Astrocyte of the spinal cord (primary cell): ENCODE data around the gene OCRL.

Experiments used
- DNase-seq: peaks from one replicate; pipeline ENCODE4 v3.0.0; 2011; ENCODE audit warnings: low read depth, low spot score
- H3K4me3 ChIP-seq: 2 replicates; pipeline ENCODE4 v1.5.1; 2011; ENCODE audit warnings: low read depth, mild to moderate bottlenecking, low read length, moderate library complexity
- CTCF ChIP-seq: IDR thresholded peaks from 2 replicates; pipeline ENCODE4 v1.5.1; 2012; ENCODE audit warnings: low read depth, mild to moderate bottlenecking, low read length, inconsistent platforms
- in situ Hi-C: cut with HindIII; loops from 2 replicates; pipeline ENCODE4 v1.10.0; 2017; ENCODE audit warnings: low sequenced_read_pairs

Gene OCRL

GRCh38 chrX:129530410-129530809 lies 9.6 kb upstream of the OCRL start:
- no peak overlapping the region for H3K4me3 ChIP-seq
- no peak for DNase-seq
- in situ Hi-C loops, result no loop called here
- TF ChIP-seq CTCF, result no peak

GRCh38 chrX:129531132-129531531 lies 8.9 kb upstream of the OCRL start:
- in situ Hi-C loops, result no loop called here
- TF ChIP-seq CTCF, result no peak
- H3K4me3 ChIP-seq, result no peak overlapping the region

GRCh38 chrX:129534816-129535578 lies 5.1 kb upstream of the OCRL start:
- no peak for DNase-seq
- TF ChIP-seq CTCF, result no peak
- in situ Hi-C loops, result no loop called here

More at GRCh38 chrX:129531132-129531531, 8.9 kb upstream of the OCRL start:
- DNase-seq, result no peak

GRCh38 chrX:129540722-129541184 lies 694 bp downstream of the OCRL start:
- TF ChIP-seq CTCF, result no peak
- no peak for DNase-seq
- H3K4me3 ChIP-seq, result peak overlapping the region; percentile 58
- in situ Hi-C loops, result no loop called here

More at GRCh38 chrX:129534816-129535578, 5.1 kb upstream of the OCRL start:
- H3K4me3 ChIP-seq, result no peak overlapping the region

- DNase-seq, result no peak
- H3K4me3 ChIP-seq, result no peak overlapping the region
- in situ Hi-C loops, result no loop called here
- TF ChIP-seq CTCF, result no peak
Observed at GRCh38 chrX:129544780-129545179, 4.7 kb downstream of the OCRL start.

GRCh38 chrX:129545408-129545807 lies 5.3 kb downstream of the OCRL start:
- TF ChIP-seq CTCF, result no peak
- H3K4me3 ChIP-seq, result no peak overlapping the region
- in situ Hi-C loops, result no loop called here
- DNase-seq, result no peak
